Measurements from ENCODE around the gene PLPP2. TPM values are rescaled to one million over a fixed set of nuclear protein-coding genes. Genes with fewer than 3 reads are reported as not detected.
A peak's percentile ranks its signal among the peaks of the same experiment; 100 is the strongest.

The PLPP2 gene
- polyA plus RNA-seq, 1 experiment: 3.9 TPM

GRCh38 chr19:306151-306900, 15.1 kb upstream of the PLPP2 start:
- no peaks in the 10 kb centered on the region for H3K27me3 ChIP-seq (ENCODE audit: control insufficient read depth, insufficient read depth, low read length)
- ChIA-PET POLR2A (no interaction called here), CTCF (no interaction called here)
- no peak for DNase-seq (ENCODE audit: low read depth, low spot score)
- no peak overlapping the region for H3K27ac ChIP-seq (ENCODE audit: low read depth, low read length)
- no peak for TF ChIP-seq CTCF (IDR thresholded peaks at IDR 0.05; ENCODE audit: low read depth, low read length)
- no peaks in the 10 kb centered on the region; the same call in 1 of the 2 replicates for H3K9me3 ChIP-seq (ENCODE audit: control insufficient read depth, insufficient read depth, low read length)
- H3K4me3 ChIP-seq (ENCODE audit: low read depth, low read length): no peak overlapping the region

GRCh38 chr19:305240-306150, 14.3 kb upstream of the PLPP2 start:
- DNase-seq (ENCODE audit: low read depth, low spot score): no peak
- no peak for TF ChIP-seq CTCF (IDR thresholded peaks at IDR 0.05; ENCODE audit: low read depth, low read length)
- CTCF ChIA-PET: no interaction called here

GRCh38 chr19:296476-297225, 5.4 kb upstream of the PLPP2 start:
- POLR2A ChIA-PET: no interaction called here
- DNase-seq (ENCODE audit: low read depth, low spot score): no peak

More at GRCh38 chr19:305240-306150, 14.3 kb upstream of the PLPP2 start:
- Histone ChIP-seq H3K4me3 (ENCODE audit: low read depth, low read length) (no peak overlapping the region), H3K27ac (ENCODE audit: low read depth, low read length) (no peak overlapping the region), H3K9me3 (ENCODE audit: control insufficient read depth, insufficient read depth, low read length) (no peaks in the 10 kb centered on the region), H3K27me3 (ENCODE audit: control insufficient read depth, insufficient read depth, low read length) (no peaks in the 10 kb centered on the region)
- POLR2A ChIA-PET: no interaction called here

GRCh38 chr19:295687-296370, 4.6 kb upstream of the PLPP2 start:
- ChIA-PET CTCF (interaction anchor here (0.6 to 1.2 kb wide), 4 partner anchors 9 to 207 kb away, joined by 3 to 5 read pairs (median 4); no protein-coding TSS in a partner anchor), POLR2A (no interaction called here)

More at GRCh38 chr19:296476-297225, 5.4 kb upstream of the PLPP2 start:
- peaks cover 10% of the 10 kb centered on the region; the same call in 1 of the 2 replicates for H3K9me3 ChIP-seq (ENCODE audit: control insufficient read depth, insufficient read depth, low read length)
- H3K27ac ChIP-seq (ENCODE audit: low read depth, low read length): no peak overlapping the region
- CTCF ChIA-PET: interaction anchor here (1.2 kb wide), 2 partner anchors 10 to 206 kb away, joined by 3 to 5 read pairs; no protein-coding TSS in a partner anchor
- no peak overlapping the region for H3K4me3 ChIP-seq (ENCODE audit: low read depth, low read length)
- no peak for TF ChIP-seq CTCF (IDR thresholded peaks at IDR 0.05; ENCODE audit: low read depth, low read length)
- peaks cover 33% of the 10 kb centered on the region for H3K27me3 ChIP-seq (ENCODE audit: control insufficient read depth, insufficient read depth, low read length)

More at GRCh38 chr19:295687-296370, 4.6 kb upstream of the PLPP2 start:
- Histone ChIP-seq H3K4me3 (ENCODE audit: low read depth, low read length) (no peak overlapping the region), H3K9me3 (ENCODE audit: control insufficient read depth, insufficient read depth, low read length) (peaks cover 10% of the 10 kb centered on the region; the same call in 1 of the 2 replicates), H3K27me3 (ENCODE audit: control insufficient read depth, insufficient read depth, low read length) (peaks cover 33% of the 10 kb centered on the region), H3K27ac (ENCODE audit: low read depth, low read length) (peak overlapping the region; percentile 11)
- TF ChIP-seq CTCF (IDR thresholded peaks at IDR 0.05; ENCODE audit: low read depth, low read length): no peak
- no peak for DNase-seq (ENCODE audit: low read depth, low spot score)
